Measurements from ENCODE around the gene PATJ.

The PATJ gene

GRCh38 chr1:61993331-61993961 lies 251.2 kb downstream of the PATJ start:
- DNase-seq: no peak

- DNase-seq: no peak
Observed at GRCh38 chr1:61995641-61996040, 253.4 kb downstream of the PATJ start.

GRCh38 chr1:61997123-61997522 lies 254.8 kb downstream of the PATJ start:
- no peak for DNase-seq

DNA sequence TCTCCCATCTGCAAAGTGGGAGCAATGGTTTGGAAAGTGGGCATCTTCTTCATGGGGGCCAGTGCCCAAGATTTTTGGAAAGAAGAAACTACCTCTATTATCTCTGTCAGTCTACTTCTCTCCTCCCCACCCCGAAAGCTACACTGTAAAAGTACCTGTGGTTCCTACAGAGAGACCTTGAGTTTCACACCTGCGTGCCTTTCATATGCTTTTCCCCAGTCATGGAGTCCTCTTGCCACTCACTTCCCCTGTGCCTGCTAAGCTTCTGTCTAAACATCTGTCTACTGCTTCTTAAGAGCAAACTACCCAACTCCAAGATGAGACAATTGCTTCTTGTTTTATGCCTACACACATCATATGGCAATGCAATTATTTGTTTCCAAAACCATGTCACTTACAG lies 261.5 kb downstream of the PATJ start:
- DNase-seq: no peak

DNA sequence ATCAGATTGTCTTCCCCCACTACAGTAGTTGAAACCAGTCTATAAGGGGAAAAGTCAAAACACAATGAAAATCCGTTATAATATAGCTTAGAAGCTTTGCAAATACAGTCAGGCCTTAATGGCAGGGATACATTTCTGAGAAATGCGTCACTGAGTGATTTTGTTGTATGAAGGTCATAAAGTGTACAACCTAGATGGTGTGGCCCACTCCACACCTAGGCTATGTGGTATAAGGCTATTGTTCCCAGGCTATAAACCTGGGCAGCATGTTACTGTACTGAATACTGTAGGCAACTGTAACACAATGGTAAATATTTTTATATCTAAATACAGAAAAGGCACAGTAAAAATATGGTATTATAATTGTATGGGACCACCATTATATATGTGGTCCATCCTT lies 264.4 kb downstream of the PATJ start:
- DNase-seq: no peak

DNA sequence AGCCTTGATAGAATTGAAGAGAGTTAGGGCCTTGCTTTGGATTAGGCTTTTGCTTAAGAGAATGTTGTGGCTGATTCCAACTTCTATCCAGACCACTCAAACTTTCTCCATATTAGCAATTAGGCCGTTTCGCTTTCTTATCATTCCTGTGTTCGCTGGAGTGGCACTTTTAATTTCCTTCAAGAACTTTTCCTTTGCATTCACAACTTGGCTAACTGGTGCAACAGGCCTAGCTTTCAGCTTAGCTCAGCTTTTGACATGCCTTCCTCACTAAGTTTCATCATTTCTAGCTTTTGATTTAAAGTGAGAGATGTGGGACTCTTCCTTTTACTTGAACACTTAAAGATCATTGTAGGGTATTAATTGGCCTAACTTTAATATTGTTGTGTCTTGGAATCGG lies 268.7 kb downstream of the PATJ start:
- no peak for DNase-seq

DNA sequence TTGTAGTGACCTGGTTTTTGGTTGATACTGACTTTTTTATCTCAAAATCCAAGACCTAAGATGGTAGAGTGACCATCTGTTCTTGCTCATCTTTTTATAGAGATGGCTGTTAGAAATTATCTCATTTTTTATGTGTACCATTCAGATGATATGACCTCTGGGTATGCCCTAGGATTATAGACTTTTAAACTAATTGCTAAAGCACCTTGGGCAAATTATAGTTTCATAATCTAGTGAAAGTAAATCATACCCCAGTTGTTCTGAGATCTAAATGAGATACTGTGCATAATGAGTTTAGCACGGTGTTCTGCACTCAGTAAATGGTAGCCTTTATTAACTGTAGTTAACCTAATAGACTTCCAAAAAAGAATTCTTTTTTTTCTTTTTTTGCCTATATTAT lies 269.8 kb downstream of the PATJ start:
- DNase-seq: no peak

- DNase-seq: no peak
Observed at GRCh38 chr1:62012836-62013235, 270.6 kb downstream of the PATJ start.

DNA sequence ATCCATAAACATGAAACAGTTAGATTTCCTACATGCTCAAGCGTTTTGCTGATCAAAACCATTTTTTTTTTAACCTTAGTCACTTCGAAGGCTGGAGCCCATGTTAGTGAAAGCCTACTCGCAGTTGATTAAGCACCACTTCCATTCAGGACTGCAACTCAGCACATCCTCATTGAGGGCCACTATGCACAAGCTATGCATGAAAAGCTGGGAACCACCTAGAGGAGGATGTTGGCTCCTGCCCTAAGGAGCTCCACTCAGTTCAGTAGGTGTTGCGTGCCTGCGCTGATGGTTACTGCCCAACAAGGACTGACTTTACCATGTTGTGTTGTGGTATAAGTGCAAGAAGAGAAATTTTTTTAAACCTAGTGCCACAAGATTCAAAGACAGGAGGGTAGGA lies 271.0 kb downstream of the PATJ start:
- no peak for DNase-seq

GRCh38 chr1:62022382-62022983 lies 280.2 kb downstream of the PATJ start:
- DNase-seq: no peak

DNA sequence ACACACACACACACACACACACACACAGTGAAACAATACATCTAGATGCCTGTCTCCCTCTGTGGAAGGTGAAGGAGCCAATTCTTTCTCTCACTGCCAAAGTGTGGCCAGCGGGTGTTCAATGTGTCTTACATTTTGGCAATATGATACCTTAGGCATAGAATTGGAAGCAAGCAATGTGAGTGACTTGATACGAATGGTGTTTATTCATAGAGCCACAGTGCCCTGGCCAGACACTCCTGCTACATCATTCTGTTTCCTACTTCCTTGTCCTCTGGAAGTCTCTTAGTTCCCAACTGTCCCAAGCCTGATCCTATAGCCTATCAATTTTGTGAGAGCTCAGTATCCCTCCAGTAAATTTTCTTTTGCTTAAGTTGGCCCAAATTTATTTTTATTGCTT lies 282.4 kb downstream of the PATJ start:
- DNase-seq: no peak

- no peak for DNase-seq
Observed at GRCh38 chr1:62025154-62025553, 282.9 kb downstream of the PATJ start.

DNA sequence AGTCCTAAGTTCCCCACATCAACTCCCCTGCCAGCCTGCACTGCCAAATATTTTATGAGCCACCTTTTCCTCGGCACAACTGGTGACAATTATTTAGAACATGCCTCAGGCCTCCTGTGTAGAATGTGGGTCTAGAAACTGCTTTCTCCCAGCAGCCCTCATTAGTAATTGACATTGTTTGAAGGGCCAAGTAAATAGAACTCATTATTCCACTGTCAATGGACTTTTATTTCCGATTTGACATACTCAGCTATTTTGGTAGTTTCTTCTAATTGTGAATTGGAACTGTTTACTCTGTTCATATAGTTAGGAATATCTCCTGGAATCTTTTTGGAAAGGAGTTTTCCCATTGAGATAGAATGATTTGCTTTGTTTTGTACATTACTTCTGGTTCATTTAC lies 283.6 kb downstream of the PATJ start:
- DNase-seq: no peak

DNA sequence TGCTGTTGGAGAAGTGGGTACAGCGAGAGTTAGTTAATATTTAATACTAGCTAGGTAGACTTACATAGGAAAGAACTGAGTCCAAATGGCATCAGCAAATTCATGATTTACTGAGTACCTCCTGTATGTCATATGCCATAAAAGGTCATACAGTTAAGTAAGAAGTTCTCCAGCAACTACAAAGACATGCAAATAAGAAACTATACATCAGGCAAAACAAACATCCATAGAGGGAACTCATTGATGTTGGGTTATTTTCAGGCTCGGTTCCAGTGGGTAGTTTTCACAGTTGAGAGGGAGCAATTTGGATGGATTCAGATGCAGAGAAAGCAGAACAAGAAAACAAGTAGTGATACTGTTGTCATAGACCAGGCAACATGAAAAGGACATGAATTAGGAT lies 287.4 kb downstream of the PATJ start:
- no peak for DNase-seq

GRCh38 chr1:62034790-62035189 lies 292.5 kb downstream of the PATJ start:
- no peak for DNase-seq

- no peak for DNase-seq
Observed at GRCh38 chr1:62037274-62037673, 295.0 kb downstream of the PATJ start.

GRCh38 chr1:62038594-62039284 lies 296.5 kb downstream of the PATJ start:
- DNase-seq: no peak

DNA sequence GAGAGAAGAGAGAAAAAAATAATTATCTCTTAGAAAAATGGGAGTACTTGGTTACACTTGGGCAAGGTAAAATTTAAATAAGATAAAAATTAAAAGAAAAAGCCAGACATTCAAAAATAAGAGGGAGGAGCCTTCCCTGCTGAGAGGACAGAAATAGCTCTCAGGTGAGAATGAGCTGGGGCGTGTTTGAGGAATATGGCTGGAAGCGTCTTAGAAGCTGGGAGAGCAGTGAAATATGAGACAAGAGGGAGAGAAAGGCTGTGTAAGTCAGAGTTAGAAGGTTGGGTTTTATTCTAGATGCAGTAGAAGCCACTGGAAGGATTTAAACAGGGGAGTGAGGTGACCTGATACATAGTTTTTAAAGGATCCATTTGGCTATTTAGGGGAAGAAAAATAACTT lies 298.2 kb downstream of the PATJ start:
- DNase-seq: no peak

- DNase-seq: no peak
Observed at GRCh38 chr1:62040973-62041372, 298.7 kb downstream of the PATJ start.

DNA sequence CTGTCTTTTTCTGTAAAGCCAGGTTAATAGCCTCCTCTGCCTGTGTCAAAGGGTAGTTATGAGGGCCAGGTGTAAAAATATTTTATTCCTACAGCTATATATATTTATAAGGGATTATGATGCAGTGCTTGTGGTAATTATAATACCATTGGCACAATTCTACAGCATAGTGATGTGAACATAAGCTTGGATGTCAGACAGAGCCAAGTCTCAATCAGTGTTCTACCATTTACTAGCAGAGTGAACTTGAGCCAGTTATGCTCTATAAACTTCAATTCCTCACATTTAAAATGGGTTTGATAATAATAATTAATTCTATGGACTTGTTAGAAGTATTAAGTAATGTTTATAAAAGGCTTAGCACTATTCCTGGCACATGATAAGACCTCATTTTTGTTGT lies 300.9 kb downstream of the PATJ start:
- DNase-seq: no peak

DNA sequence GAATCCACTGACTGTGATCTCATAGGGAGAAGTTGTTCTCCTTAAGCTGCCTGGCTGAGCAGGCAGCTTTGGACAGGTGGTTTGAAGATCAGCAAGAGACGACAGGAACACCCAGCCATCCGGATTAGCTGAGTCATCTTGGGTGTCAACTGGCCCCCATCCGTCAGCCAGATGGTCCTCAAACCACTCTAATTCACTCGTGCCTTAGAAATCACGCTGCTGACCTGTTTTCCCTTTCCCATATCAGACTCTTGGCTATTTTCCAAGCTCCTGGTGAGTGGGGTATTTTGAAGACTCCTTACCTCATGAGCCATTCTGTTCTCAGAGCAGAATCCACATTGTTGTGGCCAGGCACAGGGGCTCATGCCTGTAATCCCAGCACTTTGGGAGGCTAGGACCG lies 303.3 kb downstream of the PATJ start:
- no peak for DNase-seq

DNA sequence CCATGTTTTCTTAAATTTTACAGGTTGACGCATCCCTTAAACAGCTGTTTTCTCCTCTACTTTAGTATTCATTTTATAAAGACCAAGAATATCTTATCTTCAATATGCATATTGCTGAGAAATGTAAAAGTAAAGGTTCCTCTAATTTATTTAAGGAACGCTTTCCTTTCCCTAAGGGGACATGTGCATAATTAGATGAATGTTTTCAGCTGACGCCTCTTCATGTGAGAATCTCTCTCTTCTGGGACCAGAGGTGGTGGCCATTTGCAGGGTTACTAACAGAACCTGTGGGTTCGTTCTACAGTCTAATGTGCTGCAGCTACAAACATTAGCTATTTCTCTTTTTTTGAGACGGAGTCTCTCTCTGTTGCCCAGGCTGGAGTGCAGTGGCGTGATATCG lies 304.6 kb downstream of the PATJ start:
- DNase-seq: no peak

- DNase-seq: no peak
Observed at GRCh38 chr1:62050165-62050564, 307.9 kb downstream of the PATJ start.

DNA sequence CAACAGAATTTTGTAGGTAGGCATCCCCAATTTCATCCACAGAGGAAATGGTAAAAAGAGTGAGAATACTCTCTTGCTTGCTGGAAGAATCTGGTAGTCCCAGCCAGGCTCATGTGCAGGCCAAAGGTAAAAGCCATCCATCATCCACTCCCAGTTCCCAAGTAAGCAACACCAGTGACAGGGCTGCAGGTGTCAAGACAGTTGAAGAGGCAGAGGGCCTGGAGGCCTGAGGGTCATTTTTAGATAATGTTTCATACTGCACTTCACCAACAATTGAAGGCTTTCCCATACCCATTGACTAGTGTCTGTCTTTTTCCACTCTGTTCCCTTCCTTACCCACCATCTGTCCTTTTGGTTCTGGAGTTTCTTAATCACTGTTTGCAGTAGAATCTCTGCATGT lies 310.7 kb downstream of the PATJ start:
- DNase-seq: no peak

- DNase-seq: no peak
Observed at GRCh38 chr1:62054188-62054587, 311.9 kb downstream of the PATJ start.

All from CD4-positive, alpha-beta T cell treated with Interferon gamma for 1 hour (primary cell).